ENCODE data around the gene SCYL1. TPM values are rescaled to one million over a fixed set of nuclear protein-coding genes. Genes with fewer than 3 reads are reported as not detected.

The SCYL1 gene
- total RNA-seq, 1 experiment from 2014 or later: 54.7 TPM

DNA sequence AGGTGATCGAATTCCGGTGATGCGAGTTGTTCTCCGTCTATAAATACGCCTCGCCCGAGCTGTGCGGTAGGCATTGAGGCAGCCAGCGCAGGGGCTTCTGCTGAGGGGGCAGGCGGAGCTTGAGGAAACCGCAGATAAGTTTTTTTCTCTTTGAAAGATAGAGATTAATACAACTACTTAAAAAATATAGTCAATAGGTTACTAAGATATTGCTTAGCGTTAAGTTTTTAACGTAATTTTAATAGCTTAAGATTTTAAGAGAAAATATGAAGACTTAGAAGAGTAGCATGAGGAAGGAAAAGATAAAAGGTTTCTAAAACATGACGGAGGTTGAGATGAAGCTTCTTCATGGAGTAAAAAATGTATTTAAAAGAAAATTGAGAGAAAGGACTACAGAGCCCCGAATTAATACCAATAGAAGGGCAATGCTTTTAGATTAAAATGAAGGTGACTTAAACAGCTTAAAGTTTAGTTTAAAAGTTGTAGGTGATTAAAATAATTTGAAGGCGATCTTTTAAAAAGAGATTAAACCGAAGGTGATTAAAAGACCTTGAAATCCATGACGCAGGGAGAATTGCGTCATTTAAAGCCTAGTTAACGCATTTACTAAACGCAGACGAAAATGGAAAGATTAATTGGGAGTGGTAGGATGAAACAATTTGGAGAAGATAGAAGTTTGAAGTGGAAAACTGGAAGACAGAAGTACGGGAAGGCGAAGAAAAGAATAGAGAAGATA, 25.7 kb upstream of the SCYL1 start, which contains the start of gene MALAT1:
Gene MALAT1 (plus strand): TSS at position 69 of the 736 bp plus-strand sequence.
- peak within 1 kb of the TSS; percentile 72 for H3K23ac ChIP-seq (ENCODE audit: insufficient read length, low read depth, low read length)
- H3T11ph ChIP-seq (ENCODE audit: low read length): peak within 1 kb of the TSS; percentile 76
- Mint-ChIP-seq H3K27me3 (ENCODE audit: low read depth) (no peaks in the 10 kb centered on the region), H3K4me3 (no peak within 1 kb of the TSS), H3K36me3 (ENCODE audit: insufficient read depth in 1 of 3, low read depth in 3 of 3) (peaks cover 0 to 8% (median 7%) of the 10 kb centered on the region in 3 experiments; a peak in 5 of 7 replicates), H3K4me1 (peaks cover 23 to 42% of the 10 kb centered on the region in 2 experiments), H3K27ac (no peak within 1 kb of the TSS), H3K9me3 (peaks cover 2 to 3% of the 10 kb centered on the region in 2 experiments; a peak in 3 of 5 replicates)
- 100% methylated on average over 2 of the region's 24 CpGs for WGBS (ENCODE audit: extremely low coverage, insufficient read length, low lambda C conversion rate)
- peak within 1 kb of the TSS; percentile 100 for H3K27ac ChIP-seq (ENCODE audit: insufficient read length, low read depth, low read length)
- no peak within 1 kb of the TSS for H2BK20ac ChIP-seq (ENCODE audit: low read depth, low read length, poor library complexity, severe bottlenecking)
- no peaks in the 10 kb centered on the region; the same call in 1 of the 2 replicates for H3K4me1 ChIP-seq (ENCODE audit: insufficient read depth, low read length)
- peak within 1 kb of the TSS; percentile 53 for H2BK12ac ChIP-seq (ENCODE audit: insufficient read length, low read depth, low read length)
- no peaks in the 10 kb centered on the region for H3K27me3 ChIP-seq (ENCODE audit: insufficient read depth, low read length)
- H4K5ac ChIP-seq (ENCODE audit: insufficient read length, low read depth, low read length): peak within 1 kb of the TSS; percentile 95
- no peak within 1 kb of the TSS for H2BK15ac ChIP-seq (ENCODE audit: low read depth, low read length)
- no peaks in the 10 kb centered on the region for H3K9me3 ChIP-seq (ENCODE audit: control insufficient read depth, low read depth, low read length)
- H3K4ac ChIP-seq (ENCODE audit: low read depth, low read length): peak within 1 kb of the TSS; percentile 75
- no peak within 1 kb of the TSS for H4K8ac ChIP-seq (replicated peaks; ENCODE audit: insufficient read length, low read depth, low read length)
- no peaks in the 10 kb centered on the region for H3K79me1 ChIP-seq (ENCODE audit: insufficient read depth, low read depth, low read length, poor library complexity, severe bottlenecking)
- TF ChIP-seq, protein P1, sequence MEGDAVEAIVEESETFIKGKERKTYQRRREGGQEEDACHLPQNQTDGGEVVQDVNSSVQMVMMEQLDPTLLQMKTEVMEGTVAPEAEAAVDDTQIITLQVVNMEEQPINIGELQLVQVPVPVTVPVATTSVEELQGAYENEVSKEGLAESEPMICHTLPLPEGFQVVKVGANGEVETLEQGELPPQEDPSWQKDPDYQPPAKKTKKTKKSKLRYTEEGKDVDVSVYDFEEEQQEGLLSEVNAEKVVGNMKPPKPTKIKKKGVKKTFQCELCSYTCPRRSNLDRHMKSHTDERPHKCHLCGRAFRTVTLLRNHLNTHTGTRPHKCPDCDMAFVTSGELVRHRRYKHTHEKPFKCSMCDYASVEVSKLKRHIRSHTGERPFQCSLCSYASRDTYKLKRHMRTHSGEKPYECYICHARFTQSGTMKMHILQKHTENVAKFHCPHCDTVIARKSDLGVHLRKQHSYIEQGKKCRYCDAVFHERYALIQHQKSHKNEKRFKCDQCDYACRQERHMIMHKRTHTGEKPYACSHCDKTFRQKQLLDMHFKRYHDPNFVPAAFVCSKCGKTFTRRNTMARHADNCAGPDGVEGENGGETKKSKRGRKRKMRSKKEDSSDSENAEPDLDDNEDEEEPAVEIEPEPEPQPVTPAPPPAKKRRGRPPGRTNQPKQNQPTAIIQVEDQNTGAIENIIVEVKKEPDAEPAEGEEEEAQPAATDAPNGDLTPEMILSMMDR (conservative IDR thresholded peaks at IDR 0.05): no peak
- H3K14ac ChIP-seq (ENCODE audit: insufficient read depth, low read length): peak within 1 kb of the TSS; percentile 99; the same call in 1 of the 2 replicates
- peak within 1 kb of the TSS; percentile 96 for H3K18ac ChIP-seq (ENCODE audit: insufficient read length, low read depth, low read length)
- H2BK120ac ChIP-seq (ENCODE audit: low read depth, low read length, poor library complexity, severe bottlenecking): peak within 1 kb of the TSS; percentile 11
- peak within 1 kb of the TSS; percentile 96 for H2AK5ac ChIP-seq (ENCODE audit: insufficient read length, low read length)
- peak; percentile 83 for DNase-seq
- peak within 1 kb of the TSS; percentile 75 for H3K56ac ChIP-seq (ENCODE audit: insufficient read length, low read depth, low read length)
- peak within 1 kb of the TSS; percentile 99 for H2BK5ac ChIP-seq (ENCODE audit: insufficient read length, low read length)
- no peaks in the 10 kb centered on the region for H4K20me1 ChIP-seq (ENCODE audit: control insufficient read depth, insufficient read depth, insufficient read length)
- peaks cover 38% of the 10 kb centered on the region for H3K79me2 ChIP-seq (ENCODE audit: insufficient read depth, low read length)
- H3K9ac ChIP-seq (ENCODE audit: extremely low read depth, insufficient read length, low read length): peak within 1 kb of the TSS; percentile 100
- H3K23me2 ChIP-seq (ENCODE audit: insufficient read length, low read depth, low read length, poor library complexity, severe bottlenecking): peaks cover 27% of the 10 kb centered on the region
- H3K4me2 ChIP-seq (ENCODE audit: insufficient read depth, insufficient read length, low read length): peak within 1 kb of the TSS; percentile 88
- H2AFZ ChIP-seq (ENCODE audit: low read length): no peak within 1 kb of the TSS
- H4K91ac ChIP-seq (ENCODE audit: insufficient read length, low read depth, low read length): peak within 1 kb of the TSS; percentile 96
